WTC11 (cell line): ENCODE measurements around the gene TAC4.

ENCODE experiments used
- AFF4 ChIP-seq: sonication (generic); formaldehyde crosslinking; IDR thresholded peaks from 2 replicates; pipeline ENCODE4 v1.8.1; 2023; ENCODE audit warnings: mild to moderate bottlenecking, missing genetic modification reagents, borderline replicate concordance
- CREB1 ChIP-seq: sonication (generic); formaldehyde crosslinking; IDR thresholded peaks from 2 replicates; pipeline ENCODE4 v1.8.0; 2023; ENCODE audit warnings: mild to moderate bottlenecking, missing genetic modification reagents
- NR1H2 ChIP-seq: sonication (generic); formaldehyde crosslinking; IDR thresholded peaks from 2 replicates; pipeline ENCODE4 v1.9.0; 2021; ENCODE audit warnings: mild to moderate bottlenecking, moderate library complexity, missing genetic modification reagents
- STAT6 ChIP-seq: sonication (generic); formaldehyde crosslinking; conservative IDR thresholded peaks from 2 replicates; pipeline ENCODE4 v1.8.1; 2023; ENCODE audit warnings: mild to moderate bottlenecking, low read depth, missing genetic modification reagents, moderate library complexity
- TEAD4 ChIP-seq: sonication (generic); formaldehyde crosslinking; IDR thresholded peaks from 2 replicates; pipeline ENCODE4 v1.8.0; 2022; ENCODE audit warnings: mild to moderate bottlenecking, missing genetic modification reagents
- ZNF512 ChIP-seq: sonication (generic); formaldehyde crosslinking; IDR thresholded peaks from 2 replicates; pipeline ENCODE4 v1.8.1; 2022; ENCODE audit warnings: missing genetic modification reagents, borderline replicate concordance
- TF ChIP-seq, protein P1 (sequence below): fragments of 200-600 bp; IDR thresholded peaks from 2 replicates; pipeline ENCODE4 v1.8.0; 2022; ENCODE audit warnings: antibody characterized with exemption

DNA sequence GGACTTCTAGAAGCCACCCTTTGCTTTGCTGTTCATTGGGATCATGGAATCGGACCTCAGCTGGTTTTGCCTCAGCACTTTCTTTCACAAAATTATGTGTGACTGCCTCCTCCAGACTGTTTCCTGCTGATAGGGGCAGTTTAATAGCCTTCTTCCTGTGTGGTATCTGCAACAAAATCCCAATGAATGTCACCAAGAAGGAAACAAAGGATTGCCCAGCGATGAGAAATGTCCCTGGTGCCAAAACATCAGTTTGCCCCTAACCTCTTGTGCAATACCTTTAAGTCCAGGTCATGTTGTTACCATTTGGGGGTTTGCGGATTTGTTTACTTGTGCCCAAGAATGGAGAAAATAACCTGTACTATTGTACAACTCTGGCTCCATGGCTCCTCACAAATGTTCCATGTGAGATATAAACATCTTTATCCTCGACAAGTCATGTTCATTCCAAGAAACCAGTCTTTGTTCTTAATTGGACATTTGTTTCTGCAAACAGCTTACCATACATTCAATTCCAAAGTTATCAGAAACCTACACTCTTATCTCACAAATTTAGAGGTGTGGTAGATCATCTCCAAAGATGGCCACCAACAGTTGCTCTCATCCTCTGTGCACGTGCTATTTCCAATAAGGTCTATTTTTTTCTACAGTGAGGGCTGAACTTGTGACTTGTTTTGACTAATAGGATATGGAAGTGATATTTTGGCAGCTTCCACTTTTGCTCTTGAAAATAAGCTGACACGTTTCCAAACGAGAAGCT is 14.8 kb downstream of the TAC4 start:
- no peak for TF ChIP-seq STAT6 (CRISPR knock-in tag)
- TF ChIP-seq, protein P1, sequence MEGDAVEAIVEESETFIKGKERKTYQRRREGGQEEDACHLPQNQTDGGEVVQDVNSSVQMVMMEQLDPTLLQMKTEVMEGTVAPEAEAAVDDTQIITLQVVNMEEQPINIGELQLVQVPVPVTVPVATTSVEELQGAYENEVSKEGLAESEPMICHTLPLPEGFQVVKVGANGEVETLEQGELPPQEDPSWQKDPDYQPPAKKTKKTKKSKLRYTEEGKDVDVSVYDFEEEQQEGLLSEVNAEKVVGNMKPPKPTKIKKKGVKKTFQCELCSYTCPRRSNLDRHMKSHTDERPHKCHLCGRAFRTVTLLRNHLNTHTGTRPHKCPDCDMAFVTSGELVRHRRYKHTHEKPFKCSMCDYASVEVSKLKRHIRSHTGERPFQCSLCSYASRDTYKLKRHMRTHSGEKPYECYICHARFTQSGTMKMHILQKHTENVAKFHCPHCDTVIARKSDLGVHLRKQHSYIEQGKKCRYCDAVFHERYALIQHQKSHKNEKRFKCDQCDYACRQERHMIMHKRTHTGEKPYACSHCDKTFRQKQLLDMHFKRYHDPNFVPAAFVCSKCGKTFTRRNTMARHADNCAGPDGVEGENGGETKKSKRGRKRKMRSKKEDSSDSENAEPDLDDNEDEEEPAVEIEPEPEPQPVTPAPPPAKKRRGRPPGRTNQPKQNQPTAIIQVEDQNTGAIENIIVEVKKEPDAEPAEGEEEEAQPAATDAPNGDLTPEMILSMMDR, result no peak
- no peak for TF ChIP-seq NR1H2 (CRISPR knock-in tag)
- no peak for TF ChIP-seq TEAD4 (CRISPR knock-in tag)
- TF ChIP-seq AFF4 (CRISPR knock-in tag), result no peak
- no peak for TF ChIP-seq CREB1 (CRISPR knock-in tag)
- TF ChIP-seq ZNF512 (CRISPR knock-in tag), result no peak
